ENCODE data around the gene CHIC2.
A peak's percentile ranks its signal among the peaks of the same experiment; 100 is the strongest.

DNA sequence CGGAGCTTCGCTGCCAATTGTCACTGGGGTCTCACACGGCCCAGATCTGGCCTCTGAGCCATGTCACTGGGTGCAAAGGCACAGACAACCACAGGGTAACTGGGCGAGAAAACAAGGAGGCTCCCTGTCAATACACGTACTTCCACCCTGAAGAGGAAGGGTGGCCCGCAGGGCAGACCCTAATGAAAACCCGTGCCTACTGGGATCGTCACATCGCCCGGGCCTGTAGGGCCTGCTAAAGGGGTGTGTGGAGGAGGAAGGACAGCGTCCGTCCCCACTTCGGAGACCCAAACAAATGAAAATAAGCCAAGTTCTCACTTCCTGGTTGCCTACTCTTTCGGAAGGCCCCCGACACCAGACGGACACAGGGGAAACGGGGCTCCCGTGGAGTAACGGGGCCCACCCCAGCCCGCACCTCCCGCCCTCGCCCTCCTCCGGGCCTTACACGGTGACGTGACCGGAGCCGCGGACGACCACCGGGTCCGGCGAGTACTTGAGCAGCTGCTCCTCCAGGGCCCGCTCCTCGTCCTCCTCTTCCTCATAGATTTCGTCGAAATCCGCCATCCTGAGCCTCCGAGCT, 578 bp downstream of the CHIC2 start:
- TF ChIP-seq, protein P1, sequence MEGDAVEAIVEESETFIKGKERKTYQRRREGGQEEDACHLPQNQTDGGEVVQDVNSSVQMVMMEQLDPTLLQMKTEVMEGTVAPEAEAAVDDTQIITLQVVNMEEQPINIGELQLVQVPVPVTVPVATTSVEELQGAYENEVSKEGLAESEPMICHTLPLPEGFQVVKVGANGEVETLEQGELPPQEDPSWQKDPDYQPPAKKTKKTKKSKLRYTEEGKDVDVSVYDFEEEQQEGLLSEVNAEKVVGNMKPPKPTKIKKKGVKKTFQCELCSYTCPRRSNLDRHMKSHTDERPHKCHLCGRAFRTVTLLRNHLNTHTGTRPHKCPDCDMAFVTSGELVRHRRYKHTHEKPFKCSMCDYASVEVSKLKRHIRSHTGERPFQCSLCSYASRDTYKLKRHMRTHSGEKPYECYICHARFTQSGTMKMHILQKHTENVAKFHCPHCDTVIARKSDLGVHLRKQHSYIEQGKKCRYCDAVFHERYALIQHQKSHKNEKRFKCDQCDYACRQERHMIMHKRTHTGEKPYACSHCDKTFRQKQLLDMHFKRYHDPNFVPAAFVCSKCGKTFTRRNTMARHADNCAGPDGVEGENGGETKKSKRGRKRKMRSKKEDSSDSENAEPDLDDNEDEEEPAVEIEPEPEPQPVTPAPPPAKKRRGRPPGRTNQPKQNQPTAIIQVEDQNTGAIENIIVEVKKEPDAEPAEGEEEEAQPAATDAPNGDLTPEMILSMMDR (IDR thresholded peaks at IDR 0.05; ENCODE audit: insufficient read depth, low read length): no peak
- TF ChIP-seq SPI1 (IDR thresholded peaks at IDR 0.05; ENCODE audit: borderline replicate concordance, low read depth): no peak
- TF ChIP-seq POLR2AphosphoS5 (IDR thresholded peaks at IDR 0.05; ENCODE audit: low read depth): peak; percentile 6; the same call in 1 of the 2 replicates
- TF ChIP-seq, protein P2, sequence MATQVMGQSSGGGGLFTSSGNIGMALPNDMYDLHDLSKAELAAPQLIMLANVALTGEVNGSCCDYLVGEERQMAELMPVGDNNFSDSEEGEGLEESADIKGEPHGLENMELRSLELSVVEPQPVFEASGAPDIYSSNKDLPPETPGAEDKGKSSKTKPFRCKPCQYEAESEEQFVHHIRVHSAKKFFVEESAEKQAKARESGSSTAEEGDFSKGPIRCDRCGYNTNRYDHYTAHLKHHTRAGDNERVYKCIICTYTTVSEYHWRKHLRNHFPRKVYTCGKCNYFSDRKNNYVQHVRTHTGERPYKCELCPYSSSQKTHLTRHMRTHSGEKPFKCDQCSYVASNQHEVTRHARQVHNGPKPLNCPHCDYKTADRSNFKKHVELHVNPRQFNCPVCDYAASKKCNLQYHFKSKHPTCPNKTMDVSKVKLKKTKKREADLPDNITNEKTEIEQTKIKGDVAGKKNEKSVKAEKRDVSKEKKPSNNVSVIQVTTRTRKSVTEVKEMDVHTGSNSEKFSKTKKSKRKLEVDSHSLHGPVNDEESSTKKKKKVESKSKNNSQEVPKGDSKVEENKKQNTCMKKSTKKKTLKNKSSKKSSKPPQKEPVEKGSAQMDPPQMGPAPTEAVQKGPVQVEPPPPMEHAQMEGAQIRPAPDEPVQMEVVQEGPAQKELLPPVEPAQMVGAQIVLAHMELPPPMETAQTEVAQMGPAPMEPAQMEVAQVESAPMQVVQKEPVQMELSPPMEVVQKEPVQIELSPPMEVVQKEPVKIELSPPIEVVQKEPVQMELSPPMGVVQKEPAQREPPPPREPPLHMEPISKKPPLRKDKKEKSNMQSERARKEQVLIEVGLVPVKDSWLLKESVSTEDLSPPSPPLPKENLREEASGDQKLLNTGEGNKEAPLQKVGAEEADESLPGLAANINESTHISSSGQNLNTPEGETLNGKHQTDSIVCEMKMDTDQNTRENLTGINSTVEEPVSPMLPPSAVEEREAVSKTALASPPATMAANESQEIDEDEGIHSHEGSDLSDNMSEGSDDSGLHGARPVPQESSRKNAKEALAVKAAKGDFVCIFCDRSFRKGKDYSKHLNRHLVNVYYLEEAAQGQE (IDR thresholded peaks at IDR 0.05; ENCODE audit: insufficient replicate concordance, low read depth): peak; percentile 5
